Measurements from ENCODE around the gene RELN. TPM values are rescaled to one million over a fixed set of nuclear protein-coding genes. Genes with fewer than 3 reads are reported as not detected.
"Not testable (repeated sequence)": the region's sequence is repeated elsewhere in the genome, so short reads cannot be mapped to it uniquely, and the experiment has no call there.

RELN gene
- total RNA-seq, 1 donor from 2014 or later = 1.5 TPM

DNA sequence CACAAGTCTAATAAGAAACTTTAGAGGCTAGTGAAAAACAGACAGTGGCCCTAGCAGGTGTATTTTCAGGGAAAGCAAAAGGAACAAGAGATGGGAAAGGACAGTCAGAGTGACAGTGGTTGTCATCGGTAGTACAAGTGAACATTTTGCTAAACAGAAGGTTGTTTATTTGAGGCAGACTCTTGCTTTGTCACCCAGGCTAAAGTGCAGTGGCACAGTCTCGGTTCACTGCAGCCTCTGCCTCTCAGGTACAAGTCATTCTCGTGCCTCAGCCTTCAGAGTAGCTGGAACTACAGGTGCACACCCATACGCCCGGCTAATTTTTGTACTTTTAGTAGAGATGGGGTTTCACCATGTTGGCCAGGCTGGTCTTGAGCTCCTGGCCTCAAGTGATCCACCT is 195.8 kb downstream of the RELN start:
- DNase-seq (ENCODE audit: low spot score) = no peak

DNA sequence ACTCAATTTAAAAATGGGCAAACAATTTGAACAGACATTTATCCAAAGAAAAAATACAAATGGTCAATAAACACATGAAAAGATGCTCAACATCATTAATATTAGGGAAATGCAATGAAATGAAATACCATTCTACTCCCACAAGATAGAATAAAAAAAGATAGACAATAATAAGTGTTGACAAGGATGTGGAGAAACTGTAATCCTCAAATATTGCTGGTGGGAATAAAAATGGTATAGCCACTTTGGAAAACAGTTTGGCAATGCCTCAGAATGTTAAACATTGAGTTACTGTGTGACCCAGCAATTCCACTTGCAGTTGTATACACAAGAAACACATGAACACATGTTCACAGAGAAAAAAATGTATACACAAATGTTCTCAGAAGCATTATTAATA is 197.6 kb downstream of the RELN start:
- no peak for DNase-seq (ENCODE audit: low spot score)

GRCh38 chr7:103787041-103787440 is 202.4 kb downstream of the RELN start:
- DNase-seq (ENCODE audit: low spot score) = not testable (repeated sequence)

GRCh38 chr7:103784646-103785286 is 204.7 kb downstream of the RELN start:
- DNase-seq (ENCODE audit: low spot score) = no peak

- no peak for DNase-seq (ENCODE audit: low spot score)
Observed at GRCh38 chr7:103781409-103781808, 208.0 kb downstream of the RELN start.

DNA sequence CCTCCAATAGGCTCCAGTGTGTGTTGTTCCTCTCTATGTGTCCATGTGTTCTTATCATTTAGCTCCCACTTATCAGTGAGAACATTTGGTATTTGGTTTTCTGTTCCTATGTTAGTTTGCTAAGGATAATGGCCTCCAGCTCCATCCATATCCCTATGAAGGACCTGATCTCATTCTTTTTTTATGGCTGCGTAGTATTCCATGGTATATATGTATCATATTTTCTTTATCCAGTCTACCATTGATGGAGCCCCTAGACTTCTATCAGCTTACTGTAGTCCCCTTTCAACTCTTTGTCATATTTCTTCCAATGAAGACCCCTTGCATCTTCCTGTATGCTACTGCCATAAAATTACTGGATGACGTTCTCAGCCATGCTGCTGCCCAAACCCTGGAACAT is 208.9 kb downstream of the RELN start:
- not testable (repeated sequence) for DNase-seq (ENCODE audit: low spot score)

GRCh38 chr7:103777440-103777839 is 212.0 kb downstream of the RELN start:
- DNase-seq (ENCODE audit: low spot score) = no peak

DNA sequence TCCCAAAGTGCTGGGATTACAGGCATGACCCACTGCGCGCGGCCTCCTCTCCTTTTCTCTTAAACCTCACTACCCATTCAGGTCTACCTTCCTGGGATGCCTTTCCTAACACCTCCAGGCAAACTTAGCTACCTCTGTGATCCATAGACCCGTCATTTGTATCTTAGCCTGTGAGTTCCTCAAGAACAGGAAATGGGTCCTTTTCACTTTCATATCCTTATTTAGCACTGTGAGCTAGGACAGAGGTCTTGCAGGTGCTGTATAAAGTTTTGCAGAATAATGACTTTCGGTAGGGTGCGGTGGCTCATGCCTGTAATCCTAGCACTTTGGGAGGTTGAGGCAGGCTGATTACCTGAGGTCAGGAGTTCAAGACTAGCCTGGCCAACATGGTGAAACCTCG is 215.7 kb downstream of the RELN start:
- no peak for DNase-seq (ENCODE audit: low spot score)

DNA sequence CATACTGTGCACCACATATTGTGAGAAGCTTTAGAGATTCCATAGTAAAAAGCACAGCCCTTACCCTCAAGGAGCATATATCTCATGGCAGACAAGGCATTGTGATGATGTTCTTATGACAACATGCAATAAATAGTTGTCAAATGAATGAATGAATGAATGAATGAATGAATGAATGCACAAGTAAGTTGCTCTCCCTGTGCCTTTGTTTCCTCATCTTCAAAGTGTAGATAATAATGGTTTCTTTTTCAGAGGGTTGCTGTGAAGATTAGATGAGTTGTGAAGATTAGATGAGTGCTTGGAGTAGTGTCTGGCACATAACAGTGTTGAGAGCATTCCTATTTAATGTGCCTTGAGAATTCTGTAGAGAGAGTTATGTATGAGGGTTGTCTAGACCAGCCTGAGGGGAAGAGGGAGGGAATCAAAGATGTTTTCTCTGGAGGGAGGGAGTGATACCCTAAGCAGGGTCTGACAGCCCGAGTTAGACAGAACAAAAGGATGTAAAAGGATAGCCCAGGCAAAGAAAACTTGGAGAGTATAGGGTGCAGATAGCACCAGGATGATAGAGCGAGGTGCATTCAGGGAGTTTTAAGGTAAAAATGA is 217.2 kb downstream of the RELN start:
- no peak for DNase-seq (ENCODE audit: low spot score)

GRCh38 chr7:103771294-103771693 is 218.2 kb downstream of the RELN start:
- DNase-seq (ENCODE audit: low spot score) = no peak

GRCh38 chr7:103766660-103767059 is 222.8 kb downstream of the RELN start:
- no peak for DNase-seq (ENCODE audit: low spot score)

DNA sequence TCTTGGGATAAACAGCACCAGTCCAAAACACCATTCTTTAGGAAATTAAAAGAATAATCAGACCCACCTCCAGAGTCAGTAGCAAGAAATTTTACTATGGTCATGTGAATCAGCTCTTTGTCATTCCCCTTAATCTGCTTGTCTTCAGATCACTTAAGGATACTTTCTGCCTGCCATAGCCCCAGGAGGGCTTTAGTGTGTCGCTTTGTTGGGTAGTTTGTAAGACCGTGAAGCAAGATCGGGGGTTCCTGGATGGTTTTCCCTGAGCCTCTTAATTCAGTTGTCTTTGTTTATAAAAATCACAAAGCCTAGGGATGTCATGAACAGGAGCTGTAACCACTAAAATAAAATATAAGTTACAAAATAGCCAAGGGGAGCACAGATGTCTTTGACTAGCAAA is 223.6 kb downstream of the RELN start:
- no peak for DNase-seq (ENCODE audit: low spot score)

- no peak for DNase-seq (ENCODE audit: low spot score)
Observed at GRCh38 chr7:103764901-103765300, 224.6 kb downstream of the RELN start.

GRCh38 chr7:103762877-103763276 is 226.6 kb downstream of the RELN start:
- no peak for DNase-seq (ENCODE audit: low spot score)

DNA sequence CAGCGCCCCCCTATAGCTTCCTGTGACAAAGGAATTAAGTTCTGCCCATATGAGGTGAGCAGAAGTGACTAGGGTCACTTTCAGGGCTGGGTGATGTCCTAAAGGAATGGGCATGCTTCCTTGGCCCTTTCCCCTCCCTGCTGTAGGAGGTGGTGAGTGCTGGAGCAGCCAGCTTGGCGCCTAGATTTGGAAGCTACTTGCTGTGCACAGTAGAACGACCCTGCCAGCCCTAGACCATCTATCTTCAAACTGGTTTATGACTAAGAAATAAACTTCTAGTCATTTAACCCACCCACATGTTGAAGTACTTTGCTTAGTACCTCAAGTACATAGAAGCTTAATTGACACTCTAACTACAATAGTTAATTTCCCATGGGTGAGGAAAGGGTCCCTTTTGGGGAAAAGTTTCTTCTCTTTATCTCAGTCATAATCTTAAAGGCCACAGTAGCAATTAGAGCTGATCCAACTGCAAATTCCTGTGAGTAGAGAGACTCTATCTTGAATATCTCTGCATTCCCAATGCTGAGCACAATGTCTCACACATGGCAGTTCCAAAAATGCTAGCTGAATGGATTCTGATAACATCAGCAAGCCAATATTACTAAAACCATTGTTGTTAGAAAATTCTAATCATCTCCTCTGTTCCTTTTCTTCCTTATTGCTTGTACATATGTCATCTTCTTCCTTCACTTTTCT is 227.2 kb downstream of the RELN start:
- DNase-seq (ENCODE audit: low spot score) = no peak

DNA sequence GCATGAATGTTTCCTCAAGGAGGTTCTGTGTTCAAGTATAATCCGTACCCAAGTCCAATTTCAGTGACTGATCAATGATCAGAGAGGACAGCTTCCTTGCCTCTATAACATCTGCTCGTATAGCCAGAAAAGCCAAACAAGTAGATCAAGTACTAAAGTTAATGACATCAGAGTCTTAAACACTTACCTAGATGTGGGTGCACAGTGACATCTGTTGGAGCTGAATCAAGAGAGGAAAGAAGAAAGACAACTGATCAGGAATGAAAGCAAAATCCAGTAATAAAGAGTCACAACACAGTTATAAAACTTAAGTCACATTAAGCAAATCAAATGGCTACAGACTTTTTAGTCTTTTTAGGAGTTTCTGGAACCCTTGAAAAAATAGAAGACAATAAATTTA is 236.5 kb downstream of the RELN start:
- DNase-seq (ENCODE audit: low spot score) = no peak

DNA sequence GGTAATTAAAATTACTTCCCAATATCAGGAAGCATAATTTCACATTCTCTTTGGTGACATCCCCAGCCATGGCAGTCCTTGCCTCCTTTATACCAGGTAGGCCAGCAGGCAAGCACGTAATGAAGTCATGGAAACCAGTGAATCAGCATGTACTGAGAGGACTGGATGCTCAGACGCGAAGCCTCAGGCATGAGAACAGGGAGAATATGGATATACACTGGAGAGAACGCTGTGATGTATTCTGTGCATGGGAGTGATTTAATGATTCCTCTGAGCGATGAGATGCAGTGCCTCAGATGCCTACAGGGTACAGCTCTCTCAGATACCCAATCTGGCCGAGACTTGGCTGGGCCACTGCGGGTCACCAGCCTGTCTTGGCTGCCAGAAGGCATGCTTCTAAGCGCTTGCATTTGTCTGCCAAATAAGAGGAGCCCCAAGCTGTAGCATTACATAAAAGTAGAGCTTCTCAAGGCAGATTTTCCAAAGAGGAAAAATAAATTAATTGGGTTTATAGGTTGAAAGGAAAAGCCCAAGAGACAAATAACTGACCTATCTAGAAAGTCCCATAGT is 238.1 kb downstream of the RELN start:
- DNase-seq (ENCODE audit: low spot score) = no peak

- DNase-seq (ENCODE audit: low spot score) = no peak
Observed at GRCh38 chr7:103748680-103749079, 240.8 kb downstream of the RELN start.

GRCh38 chr7:103735377-103735776 is 254.1 kb downstream of the RELN start:
- DNase-seq (ENCODE audit: low spot score) = no peak

GRCh38 chr7:103731169-103731568 is 258.3 kb downstream of the RELN start:
- DNase-seq (ENCODE audit: low spot score) = no peak

- DNase-seq (ENCODE audit: low spot score) = no peak
Observed at GRCh38 chr7:103729026-103729425, 260.4 kb downstream of the RELN start.

DNA sequence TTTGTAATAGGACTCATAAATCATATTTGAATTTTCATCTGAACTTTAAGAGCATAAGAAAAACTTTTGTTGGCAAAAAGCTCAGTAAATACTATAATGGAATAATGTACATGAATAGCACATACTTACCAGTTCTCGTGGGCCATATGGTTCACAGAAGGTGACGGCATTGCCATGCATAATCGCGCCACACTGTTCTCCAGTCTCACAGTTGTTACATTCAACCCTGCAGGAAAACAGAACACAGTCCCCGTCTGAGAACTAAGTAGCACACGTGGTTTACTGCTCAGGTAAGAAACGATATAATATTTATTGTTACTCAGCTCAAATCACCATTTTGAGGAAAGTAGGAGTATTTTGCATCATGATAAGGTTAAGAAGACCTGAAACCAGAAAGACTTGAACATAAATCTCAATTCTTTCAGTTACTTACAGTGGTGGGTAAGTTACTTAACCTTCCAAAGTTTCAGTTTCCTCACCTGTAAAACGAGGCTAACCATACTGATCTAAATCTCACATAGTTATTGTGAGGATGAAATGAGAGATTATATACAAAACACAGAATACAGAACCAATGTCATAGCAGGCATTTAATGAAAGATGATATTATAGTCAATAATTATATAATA is 261.4 kb downstream of the RELN start:
- no peak for DNase-seq (ENCODE audit: low spot score)

Measured in ureter (tissue), 1 donor.